Neural cell (in vitro differentiated cells): ENCODE measurements around the gene SYT13. TPM values are rescaled to one million over a fixed set of nuclear protein-coding genes. Genes with fewer than 3 reads are reported as not detected.

Experiments used
- H2AFZ ChIP-seq: fragments of 200-600, 300-800 bp; sonication (generic), shearing (Covaris generic); 2 replicates; pipeline ENCODE4 v1.6.0; 2014; ENCODE audit warnings: low read depth, mild to moderate bottlenecking, antibody characterized with exemption, low read length, moderate library complexity
- H3F3A ChIP-seq: fragments of 200-600 bp; shearing (Covaris generic); 2 replicates; pipeline ENCODE4 v1.6.1; 2016; ENCODE audit warnings: mild to moderate bottlenecking, moderate library complexity, mixed read lengths, antibody characterized with exemption, low read length; ENCODE audit not compliant: insufficient read depth, poor library complexity, severe bottlenecking
- H3K27ac ChIP-seq: fragments of 200-600, 300-800 bp; sonication (generic), shearing (Covaris generic); 2 replicates; pipeline ENCODE4 v1.5.1; 2014; ENCODE audit warnings: mild to moderate bottlenecking, low read length, moderate library complexity
- H3K27me3 ChIP-seq: fragments of 300-800, 200-600 bp; sonication (generic), shearing (Covaris generic); 2 replicates; pipeline ENCODE4 v1.6.0; 2014; ENCODE audit warnings: mild to moderate bottlenecking, low read depth, low read length, moderate library complexity; ENCODE audit not compliant: insufficient read depth
- H3K36me3 ChIP-seq: fragments of 300-800, 200-600 bp; sonication (generic), shearing (Covaris generic); 2 replicates; pipeline ENCODE4 v1.5.1; 2014; ENCODE audit warnings: mild to moderate bottlenecking, antibody characterized with exemption, low read length, moderate library complexity; ENCODE audit not compliant: insufficient read depth
- H3K4me2 ChIP-seq: fragments of 300-800, 200-600 bp; sonication (generic), shearing (Covaris generic); 2 replicates; pipeline ENCODE4 v1.6.0; 2014; ENCODE audit warnings: mild to moderate bottlenecking, low read length
- H3K4me3 ChIP-seq: fragments of 300-800, 200-600 bp; sonication (generic), shearing (Covaris generic); 2 replicates; pipeline ENCODE4 v1.5.1; 2014; ENCODE audit warnings: mild to moderate bottlenecking, low read length, moderate library complexity
- H3K79me2 ChIP-seq: fragments of 200-600 bp; shearing (Covaris generic); replicated peaks from 2 replicates; pipeline ENCODE4 v1.6.0; 2014; ENCODE audit warnings: mild to moderate bottlenecking, low read length, moderate library complexity; ENCODE audit not compliant: insufficient read depth
- H3K9ac ChIP-seq: fragments of 300-800, 200-600 bp; sonication (generic), shearing (Covaris generic); 2 replicates; pipeline ENCODE4 v1.6.1; 2016; ENCODE audit warnings: mild to moderate bottlenecking, low read length, mixed read lengths
- H3K9me2 ChIP-seq: fragments of 200-600 bp; shearing (Covaris generic); 2 replicates; pipeline ENCODE4 v1.6.1; 2016; ENCODE audit warnings: mild to moderate bottlenecking, low read length, mixed read lengths; ENCODE audit not compliant: insufficient read depth
- H3K9me3 ChIP-seq: fragments of 200-600, 300-800 bp; sonication (generic), shearing (Covaris generic); 2 replicates; pipeline ENCODE4 v1.6.1; 2016; ENCODE audit warnings: mild to moderate bottlenecking, mixed run types, low read length, moderate library complexity, mixed read lengths
- H4K20me1 ChIP-seq: fragments of 200-600 bp; shearing (Covaris generic); 2 replicates; pipeline ENCODE4 v1.6.1; 2016; ENCODE audit warnings: mild to moderate bottlenecking, mixed run types; ENCODE audit not compliant: insufficient read depth
- EP300 ChIP-seq: fragments of 450-650 bp; conservative IDR thresholded peaks from 2 replicates; pipeline ENCODE4 v1.6.1; 2014; ENCODE audit warnings: antibody characterized with exemption, mild to moderate bottlenecking, moderate library complexity; ENCODE audit not compliant: poor library complexity, severe bottlenecking
- EZH2 ChIP-seq: fragments of 200-600, 300-800 bp; shearing (Covaris generic), sonication (generic); IDR thresholded peaks from 2 replicates; pipeline ENCODE4 v1.6.1; 2014; ENCODE audit warnings: antibody characterized with exemption, low read length, borderline replicate concordance, mild to moderate bottlenecking; ENCODE audit not compliant: insufficient read depth, poor library complexity, severe bottlenecking
- MXI1 ChIP-seq: fragments of 450-650 bp; conservative IDR thresholded peaks from 2 replicates; pipeline ENCODE4 v1.6.1; 2014; ENCODE audit warnings: antibody characterized with exemption, mild to moderate bottlenecking; ENCODE audit not compliant: poor library complexity, severe bottlenecking
- POLR2AphosphoS5 ChIP-seq: IDR thresholded peaks from 2 replicates; pipeline ENCODE4 v1.6.1; 2012
- RAD21 ChIP-seq: fragments of 450-650 bp; conservative IDR thresholded peaks from 2 replicates; pipeline ENCODE4 v1.6.1; 2014; ENCODE audit warnings: antibody characterized with exemption, mild to moderate bottlenecking, moderate library complexity
- SMC3 ChIP-seq: fragments of 450-650 bp; conservative IDR thresholded peaks from 2 replicates; pipeline ENCODE4 v1.6.1; 2014; ENCODE audit warnings: antibody characterized with exemption, mild to moderate bottlenecking, moderate library complexity; ENCODE audit not compliant: poor library complexity
- TAF1 ChIP-seq: IDR thresholded peaks from 2 replicates; pipeline ENCODE4 v1.6.1; 2012; ENCODE audit warnings: low read depth
- polyA plus RNA-seq: library from polyadenylated mRNA; depleted of rRNA; stranded (reverse); fragments of >200 nt; gene quantifications from 2 replicates; pipeline ENCODE4 v1.2.3, GENCODE V29; 2014
- TF ChIP-seq, protein P1 (sequence below): fragments of 450-650 bp; IDR thresholded peaks from 2 replicates; pipeline ENCODE4 v1.5.1; 2014; ENCODE audit warnings: antibody characterized with exemption, mild to moderate bottlenecking, moderate library complexity; ENCODE audit not compliant: poor library complexity, severe bottlenecking
- TF ChIP-seq, protein P2 (sequence below): IDR thresholded peaks from 2 replicates; pipeline ENCODE4 v1.6.1; 2012; ENCODE audit warnings: borderline replicate concordance

Gene SYT13
- polyA plus RNA-seq, 1 donor from 2014 or later: 60.8 TPM

DNA sequence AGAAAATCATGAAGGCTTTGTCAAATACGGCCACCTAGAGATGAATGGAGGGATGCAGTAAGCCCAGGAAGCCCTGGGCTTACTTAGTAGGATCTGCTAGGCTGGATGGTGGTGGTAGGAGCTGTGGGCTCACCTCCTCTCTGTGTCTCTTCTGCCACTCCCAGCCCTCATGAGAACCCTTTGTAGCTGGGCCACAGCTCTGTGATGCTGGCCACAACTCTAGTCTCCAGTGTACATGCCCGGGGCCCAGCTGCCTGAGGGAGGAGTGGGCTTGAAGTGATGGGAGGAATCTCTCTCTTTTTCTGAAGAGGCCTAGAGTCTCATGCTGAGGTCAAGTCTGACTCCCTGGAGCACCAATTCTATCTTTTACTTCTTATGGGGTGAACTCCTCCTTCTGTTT is 32.4 kb upstream of the SYT13 start:
- no peaks in the 10 kb centered on the region for H3K36me3 ChIP-seq
- no peaks in the 10 kb centered on the region for H3K79me2 ChIP-seq
- H3K27me3 ChIP-seq: no peaks in the 10 kb centered on the region
- no peaks in the 10 kb centered on the region for H3F3A ChIP-seq
- no peak overlapping the region for H3K9ac ChIP-seq
- no peak overlapping the region for H3K27ac ChIP-seq
- no peak overlapping the region for H3K4me2 ChIP-seq
- H4K20me1 ChIP-seq: no peaks in the 10 kb centered on the region
- no peak overlapping the region for H3K4me3 ChIP-seq
- H2AFZ ChIP-seq: no peak overlapping the region
- no peak for TF ChIP-seq EZH2
- no peak for TF ChIP-seq POLR2AphosphoS5
- TF ChIP-seq, protein P1, sequence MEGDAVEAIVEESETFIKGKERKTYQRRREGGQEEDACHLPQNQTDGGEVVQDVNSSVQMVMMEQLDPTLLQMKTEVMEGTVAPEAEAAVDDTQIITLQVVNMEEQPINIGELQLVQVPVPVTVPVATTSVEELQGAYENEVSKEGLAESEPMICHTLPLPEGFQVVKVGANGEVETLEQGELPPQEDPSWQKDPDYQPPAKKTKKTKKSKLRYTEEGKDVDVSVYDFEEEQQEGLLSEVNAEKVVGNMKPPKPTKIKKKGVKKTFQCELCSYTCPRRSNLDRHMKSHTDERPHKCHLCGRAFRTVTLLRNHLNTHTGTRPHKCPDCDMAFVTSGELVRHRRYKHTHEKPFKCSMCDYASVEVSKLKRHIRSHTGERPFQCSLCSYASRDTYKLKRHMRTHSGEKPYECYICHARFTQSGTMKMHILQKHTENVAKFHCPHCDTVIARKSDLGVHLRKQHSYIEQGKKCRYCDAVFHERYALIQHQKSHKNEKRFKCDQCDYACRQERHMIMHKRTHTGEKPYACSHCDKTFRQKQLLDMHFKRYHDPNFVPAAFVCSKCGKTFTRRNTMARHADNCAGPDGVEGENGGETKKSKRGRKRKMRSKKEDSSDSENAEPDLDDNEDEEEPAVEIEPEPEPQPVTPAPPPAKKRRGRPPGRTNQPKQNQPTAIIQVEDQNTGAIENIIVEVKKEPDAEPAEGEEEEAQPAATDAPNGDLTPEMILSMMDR: no peak
- no peak for TF ChIP-seq SMC3
- TF ChIP-seq, protein P2, sequence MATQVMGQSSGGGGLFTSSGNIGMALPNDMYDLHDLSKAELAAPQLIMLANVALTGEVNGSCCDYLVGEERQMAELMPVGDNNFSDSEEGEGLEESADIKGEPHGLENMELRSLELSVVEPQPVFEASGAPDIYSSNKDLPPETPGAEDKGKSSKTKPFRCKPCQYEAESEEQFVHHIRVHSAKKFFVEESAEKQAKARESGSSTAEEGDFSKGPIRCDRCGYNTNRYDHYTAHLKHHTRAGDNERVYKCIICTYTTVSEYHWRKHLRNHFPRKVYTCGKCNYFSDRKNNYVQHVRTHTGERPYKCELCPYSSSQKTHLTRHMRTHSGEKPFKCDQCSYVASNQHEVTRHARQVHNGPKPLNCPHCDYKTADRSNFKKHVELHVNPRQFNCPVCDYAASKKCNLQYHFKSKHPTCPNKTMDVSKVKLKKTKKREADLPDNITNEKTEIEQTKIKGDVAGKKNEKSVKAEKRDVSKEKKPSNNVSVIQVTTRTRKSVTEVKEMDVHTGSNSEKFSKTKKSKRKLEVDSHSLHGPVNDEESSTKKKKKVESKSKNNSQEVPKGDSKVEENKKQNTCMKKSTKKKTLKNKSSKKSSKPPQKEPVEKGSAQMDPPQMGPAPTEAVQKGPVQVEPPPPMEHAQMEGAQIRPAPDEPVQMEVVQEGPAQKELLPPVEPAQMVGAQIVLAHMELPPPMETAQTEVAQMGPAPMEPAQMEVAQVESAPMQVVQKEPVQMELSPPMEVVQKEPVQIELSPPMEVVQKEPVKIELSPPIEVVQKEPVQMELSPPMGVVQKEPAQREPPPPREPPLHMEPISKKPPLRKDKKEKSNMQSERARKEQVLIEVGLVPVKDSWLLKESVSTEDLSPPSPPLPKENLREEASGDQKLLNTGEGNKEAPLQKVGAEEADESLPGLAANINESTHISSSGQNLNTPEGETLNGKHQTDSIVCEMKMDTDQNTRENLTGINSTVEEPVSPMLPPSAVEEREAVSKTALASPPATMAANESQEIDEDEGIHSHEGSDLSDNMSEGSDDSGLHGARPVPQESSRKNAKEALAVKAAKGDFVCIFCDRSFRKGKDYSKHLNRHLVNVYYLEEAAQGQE: no peak
- TF ChIP-seq EP300: no peak
- TF ChIP-seq TAF1: no peak
- TF ChIP-seq RAD21: no peak
- no peak for TF ChIP-seq MXI1
- no peaks in the 10 kb centered on the region for H3K9me2 ChIP-seq
- no peaks in the 10 kb centered on the region for H3K9me3 ChIP-seq

DNA sequence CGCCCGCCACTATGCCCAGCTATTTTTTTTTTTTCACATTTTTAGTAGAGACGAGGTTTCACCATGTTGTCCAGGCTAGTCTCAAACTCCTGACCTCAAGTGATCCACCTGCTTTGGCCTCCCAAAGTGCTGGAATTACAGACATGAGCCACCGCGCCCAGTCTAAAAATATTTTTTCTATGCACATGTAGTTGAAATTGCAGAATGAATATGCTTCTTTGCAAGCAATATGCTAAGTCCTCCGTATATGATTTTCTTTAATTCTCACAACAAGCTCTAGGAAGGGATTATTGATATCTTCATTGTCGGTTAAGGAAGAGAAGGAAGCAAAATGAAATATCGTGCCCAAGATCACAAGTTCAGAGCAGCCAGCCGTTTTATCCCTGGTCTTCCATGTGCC is 30.1 kb upstream of the SYT13 start:
- H3K4me2 ChIP-seq: no peak overlapping the region
- H3K27ac ChIP-seq: no peak overlapping the region
- H3K27me3 ChIP-seq: no peaks in the 10 kb centered on the region
- H3K79me2 ChIP-seq: no peaks in the 10 kb centered on the region
- H3K4me3 ChIP-seq: no peak overlapping the region
- H3K36me3 ChIP-seq: no peaks in the 10 kb centered on the region
- H4K20me1 ChIP-seq: no peaks in the 10 kb centered on the region
- no peaks in the 10 kb centered on the region for H3F3A ChIP-seq
- no peaks in the 10 kb centered on the region for H3K9me3 ChIP-seq
- no peak overlapping the region for H2AFZ ChIP-seq
- H3K9me2 ChIP-seq: no peaks in the 10 kb centered on the region
- H3K9ac ChIP-seq: no peak overlapping the region
- TF ChIP-seq MXI1 (no peak), POLR2AphosphoS5 (no peak), RAD21 (no peak), TAF1 (no peak), EZH2 (no peak), SMC3 (no peak), EP300 (no peak)
- TF ChIP-seq, protein P1: no peak
- TF ChIP-seq, protein P2: no peak
